ENCODE results near the gene MRPS30. TPM values are rescaled to one million over a fixed set of nuclear protein-coding genes. Genes with fewer than 3 reads are reported as not detected.
A peak's percentile ranks its signal among the peaks of the same experiment; 100 is the strongest.

Gene MRPS30
- total RNA-seq, 2 experiments from 2014 or later: 64.3 to 85.8 TPM

DNA sequence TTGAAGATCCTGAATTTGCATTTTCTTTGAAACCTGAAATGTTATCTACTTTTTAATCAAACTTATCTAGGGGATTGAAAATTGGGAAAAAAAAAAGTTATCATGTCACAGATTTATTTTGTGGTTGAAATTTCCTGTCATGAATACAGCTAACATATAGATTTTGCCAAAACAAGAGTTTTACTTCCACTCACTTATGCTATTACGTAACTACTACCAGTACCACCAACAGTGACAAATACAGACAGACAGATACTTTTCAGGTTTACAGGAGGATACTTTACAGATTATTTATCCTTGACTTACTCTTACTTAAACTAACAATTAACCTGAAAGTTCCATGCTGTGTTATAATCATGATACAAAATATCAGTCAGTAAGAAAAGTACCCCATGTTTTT, 6.8 kb upstream of the MRPS30 start:
- POLR2A ChIA-PET: interaction anchor here (0.6 kb wide), 1 partner anchor 1074 kb away, joined by 5 read pairs; no protein-coding TSS in a partner anchor
- intact Hi-C loops (cut with micrococcal nuclease; ENCODE audit: unreplicated experiment): no loop called here
- H3K79me2 ChIP-seq (ENCODE audit: insufficient read depth, low read depth, low read length): peaks cover 8% of the 10 kb centered on the region; the same call in 1 of the 2 replicates

DNA sequence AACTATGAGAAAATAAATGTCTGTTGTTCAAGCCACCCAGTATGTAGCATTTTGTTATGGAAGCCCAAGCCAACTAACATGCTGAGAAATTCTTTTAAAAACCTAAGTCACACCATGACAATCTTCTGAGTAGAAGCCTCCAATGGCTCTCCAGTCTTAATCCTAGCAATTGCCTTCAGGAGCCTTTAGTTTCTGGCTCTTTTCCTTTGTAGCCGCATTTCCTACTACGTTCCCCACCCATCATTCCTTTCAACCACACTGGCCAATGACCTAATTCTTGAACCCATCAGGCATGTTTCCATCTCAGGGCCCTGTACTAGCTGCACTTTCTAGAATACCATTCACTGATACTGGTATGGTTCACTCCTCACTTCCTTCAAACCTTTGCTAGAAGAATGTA, 2.1 kb upstream of the MRPS30 start:
- peaks cover 13% of the 10 kb centered on the region; the same call in 1 of the 2 replicates for H4K20me1 ChIP-seq (ENCODE audit: insufficient read depth, low read length)
- H3K27ac ChIP-seq (ENCODE audit: low read depth, low read length, poor library complexity, severe bottlenecking): no peak overlapping the region
- no peak for TF ChIP-seq EZH2phosphoT487 (IDR thresholded peaks at IDR 0.05; ENCODE audit: borderline replicate concordance, low read depth, low read length)
- TF ChIP-seq, protein P1, sequence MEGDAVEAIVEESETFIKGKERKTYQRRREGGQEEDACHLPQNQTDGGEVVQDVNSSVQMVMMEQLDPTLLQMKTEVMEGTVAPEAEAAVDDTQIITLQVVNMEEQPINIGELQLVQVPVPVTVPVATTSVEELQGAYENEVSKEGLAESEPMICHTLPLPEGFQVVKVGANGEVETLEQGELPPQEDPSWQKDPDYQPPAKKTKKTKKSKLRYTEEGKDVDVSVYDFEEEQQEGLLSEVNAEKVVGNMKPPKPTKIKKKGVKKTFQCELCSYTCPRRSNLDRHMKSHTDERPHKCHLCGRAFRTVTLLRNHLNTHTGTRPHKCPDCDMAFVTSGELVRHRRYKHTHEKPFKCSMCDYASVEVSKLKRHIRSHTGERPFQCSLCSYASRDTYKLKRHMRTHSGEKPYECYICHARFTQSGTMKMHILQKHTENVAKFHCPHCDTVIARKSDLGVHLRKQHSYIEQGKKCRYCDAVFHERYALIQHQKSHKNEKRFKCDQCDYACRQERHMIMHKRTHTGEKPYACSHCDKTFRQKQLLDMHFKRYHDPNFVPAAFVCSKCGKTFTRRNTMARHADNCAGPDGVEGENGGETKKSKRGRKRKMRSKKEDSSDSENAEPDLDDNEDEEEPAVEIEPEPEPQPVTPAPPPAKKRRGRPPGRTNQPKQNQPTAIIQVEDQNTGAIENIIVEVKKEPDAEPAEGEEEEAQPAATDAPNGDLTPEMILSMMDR (conservative IDR thresholded peaks at IDR 0.05; ENCODE audit: low read length): no peak
- CTCF ChIA-PET (ENCODE audit: unreplicated experiment): no interaction called here
- peaks cover 17% of the 10 kb centered on the region for H3K4me1 ChIP-seq (ENCODE audit: insufficient read depth, low read length, poor library complexity, severe bottlenecking)
- H3K4me3 ChIP-seq (ENCODE audit: low read depth, low read length, poor library complexity, severe bottlenecking): no peak overlapping the region
- POLR2A ChIA-PET: no interaction called here
- H3K79me2 ChIP-seq (ENCODE audit: insufficient read depth, low read depth, low read length): peaks cover 51% of the 10 kb centered on the region
- BruUV-seq (replicated peaks): no TSS peak
- no peaks in the 10 kb centered on the region for H3K9me3 ChIP-seq (ENCODE audit: low read length)
- no peak for DNase-seq (ENCODE audit: low spot score)
- H3K36me3 ChIP-seq (ENCODE audit: insufficient read depth, low read length): peaks cover 14% of the 10 kb centered on the region
- H3K9me2 ChIP-seq (ENCODE audit: insufficient read depth, low read length): no peaks in the 10 kb centered on the region
- intact Hi-C loops (cut with micrococcal nuclease; ENCODE audit: unreplicated experiment): no loop called here
- no peak overlapping the region for H3K4me2 ChIP-seq (ENCODE audit: low read length)
- no peak overlapping the region for H2AFZ ChIP-seq (ENCODE audit: low read length)

More for the DNA sequence above, 6.8 kb upstream of the MRPS30 start:
- TF ChIP-seq EZH2phosphoT487 (IDR thresholded peaks at IDR 0.05; ENCODE audit: borderline replicate concordance, low read depth, low read length): no peak
- TF ChIP-seq, protein P1 (conservative IDR thresholded peaks at IDR 0.05; ENCODE audit: low read length): no peak
- peaks cover 4% of the 10 kb centered on the region; the same call in 1 of the 2 replicates for H3K9me3 ChIP-seq (ENCODE audit: low read length)
- H3K4me2 ChIP-seq (ENCODE audit: low read length): no peak overlapping the region
- BruUV-seq (replicated peaks): no TSS peak
- H3K36me3 ChIP-seq (ENCODE audit: insufficient read depth, low read length): no peaks in the 10 kb centered on the region
- H3K9me2 ChIP-seq (ENCODE audit: insufficient read depth, low read length): no peaks in the 10 kb centered on the region
- H3K4me1 ChIP-seq (ENCODE audit: insufficient read depth, low read length, poor library complexity, severe bottlenecking): no peaks in the 10 kb centered on the region
- H3K27ac ChIP-seq (ENCODE audit: low read depth, low read length, poor library complexity, severe bottlenecking): no peak overlapping the region
- H3K4me3 ChIP-seq (ENCODE audit: low read depth, low read length, poor library complexity, severe bottlenecking): no peak overlapping the region
- H4K20me1 ChIP-seq (ENCODE audit: insufficient read depth, low read length): no peaks in the 10 kb centered on the region
- CTCF ChIA-PET (ENCODE audit: unreplicated experiment): no interaction called here
- DNase-seq (ENCODE audit: low spot score): no peak
- H2AFZ ChIP-seq (ENCODE audit: low read length): no peak overlapping the region

DNA sequence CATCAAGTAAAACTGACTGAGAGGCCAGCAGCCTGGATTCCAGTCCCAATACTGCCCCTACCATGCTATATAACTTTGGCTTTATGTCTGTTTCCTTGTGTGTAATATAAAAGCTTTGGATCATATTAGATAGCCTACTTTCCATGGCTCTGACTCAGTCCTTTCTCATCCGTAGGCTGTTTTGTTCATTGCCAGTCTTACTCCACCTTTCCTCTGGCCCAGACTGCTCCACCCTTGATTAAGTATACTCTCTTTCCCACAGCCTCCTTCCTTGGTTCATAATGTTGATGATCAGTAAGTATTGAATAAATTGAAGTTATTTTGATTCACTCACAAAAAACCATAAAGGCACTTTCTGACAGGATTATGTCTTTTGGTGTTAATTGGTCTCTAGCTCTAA, 1.5 kb upstream of the MRPS30 start:
- intact Hi-C loops (cut with micrococcal nuclease; ENCODE audit: unreplicated experiment): no loop called here
- peak overlapping the region; percentile 91 for H3K4me3 ChIP-seq (ENCODE audit: low read depth, low read length, poor library complexity, severe bottlenecking)
- peaks cover 52% of the 10 kb centered on the region for H3K79me2 ChIP-seq (ENCODE audit: insufficient read depth, low read depth, low read length)
- no peaks in the 10 kb centered on the region for H3K9me3 ChIP-seq (ENCODE audit: low read length)
- no TSS peak for BruUV-seq (replicated peaks)
- peaks cover 20% of the 10 kb centered on the region for H3K36me3 ChIP-seq (ENCODE audit: insufficient read depth, low read length)
- POLR2A ChIA-PET: no interaction called here
- no peak overlapping the region for H2AFZ ChIP-seq (ENCODE audit: low read length)
- peak overlapping the region; percentile 77 for H3K4me2 ChIP-seq (ENCODE audit: low read length)
- peaks cover 13% of the 10 kb centered on the region; the same call in 1 of the 2 replicates for H4K20me1 ChIP-seq (ENCODE audit: insufficient read depth, low read length)
- CTCF ChIA-PET (ENCODE audit: unreplicated experiment): no interaction called here
- H3K9me2 ChIP-seq (ENCODE audit: insufficient read depth, low read length): no peaks in the 10 kb centered on the region
- H3K4me1 ChIP-seq (ENCODE audit: insufficient read depth, low read length, poor library complexity, severe bottlenecking): peaks cover 24% of the 10 kb centered on the region
- DNase-seq (ENCODE audit: low spot score): no peak
- H3K27ac ChIP-seq (ENCODE audit: low read depth, low read length, poor library complexity, severe bottlenecking): no peak overlapping the region
- TF ChIP-seq, protein P1 (conservative IDR thresholded peaks at IDR 0.05; ENCODE audit: low read length): no peak
- TF ChIP-seq EZH2phosphoT487 (IDR thresholded peaks at IDR 0.05; ENCODE audit: borderline replicate concordance, low read depth, low read length): no peak
